Ascending aorta (tissue), 2 donors: Measurements from ENCODE around the gene ST6GAL2. TPM values are rescaled to one million over a fixed set of nuclear protein-coding genes. Genes with fewer than 3 reads are reported as not detected.

Experiments used
- DNase-seq, 2 donors: peaks; one replicate each; pipeline ENCODE4 v3.0.0-alpha.2; 2019; ENCODE audit warnings: low spot score in 2 of 2
- H3K27ac ChIP-seq, 2 donors: fragments of 200-600 bp; sonication (generic); one replicate each; pipeline ENCODE4 v1.5.1; 2016 to 2017; ENCODE audit warnings: mild to moderate bottlenecking in 1 of 2
- H3K27me3 ChIP-seq: fragments of 200-600 bp; sonication (generic); one replicate; pipeline ENCODE4 v1.5.1; 2017
- H3K36me3 ChIP-seq, 2 donors: fragments of 200-600 bp; sonication (generic); one replicate each; pipeline ENCODE4 v1.5.1; 2016
- H3K4me1 ChIP-seq, 2 donors: fragments of 200-600 bp; sonication (generic); one replicate each; pipeline ENCODE4 v1.5.1; 2016 to 2017; ENCODE audit warnings: mild to moderate bottlenecking in 1 of 2
- H3K4me3 ChIP-seq, 2 donors: fragments of 200-600 bp; sonication (generic); one replicate each; pipeline ENCODE4 v1.5.1; 2016 to 2017; ENCODE audit warnings: mild to moderate bottlenecking in 1 of 2
- H3K9me3 ChIP-seq, 2 donors: fragments of 200-600 bp; sonication (generic); one replicate each; pipeline ENCODE4 v1.5.1; 2016
- intact Hi-C: fragments of 100-400 bp; cut with DNase I; formaldehyde crosslinking; loops from one replicate; pipeline ENCODE4 v1.15.1; 2023
- total RNA-seq: library from RNA; depleted of rRNA; stranded (reverse); fragments of >200 nt; gene quantifications from one replicate; pipeline ENCODE4 v1.1.0, GENCODE V29; 2016
- TF ChIP-seq, protein P1 (sequence below), 3 experiments: fragments of 200-600 bp in 2 of 3; fragments of 450-650 bp in 1 of 3; sonication (generic) in 2 of 3; IDR thresholded peaks; one replicate each; pipeline ENCODE4 v1.5.1; 2016 to 2019; ENCODE audit warnings: antibody characterized with exemption in 3 of 3, mild to moderate bottlenecking in 1 of 3, moderate library complexity in 1 of 3

The ST6GAL2 gene
- total RNA-seq, 1 donor from 2014 or later: 55.5 TPM

DNA sequence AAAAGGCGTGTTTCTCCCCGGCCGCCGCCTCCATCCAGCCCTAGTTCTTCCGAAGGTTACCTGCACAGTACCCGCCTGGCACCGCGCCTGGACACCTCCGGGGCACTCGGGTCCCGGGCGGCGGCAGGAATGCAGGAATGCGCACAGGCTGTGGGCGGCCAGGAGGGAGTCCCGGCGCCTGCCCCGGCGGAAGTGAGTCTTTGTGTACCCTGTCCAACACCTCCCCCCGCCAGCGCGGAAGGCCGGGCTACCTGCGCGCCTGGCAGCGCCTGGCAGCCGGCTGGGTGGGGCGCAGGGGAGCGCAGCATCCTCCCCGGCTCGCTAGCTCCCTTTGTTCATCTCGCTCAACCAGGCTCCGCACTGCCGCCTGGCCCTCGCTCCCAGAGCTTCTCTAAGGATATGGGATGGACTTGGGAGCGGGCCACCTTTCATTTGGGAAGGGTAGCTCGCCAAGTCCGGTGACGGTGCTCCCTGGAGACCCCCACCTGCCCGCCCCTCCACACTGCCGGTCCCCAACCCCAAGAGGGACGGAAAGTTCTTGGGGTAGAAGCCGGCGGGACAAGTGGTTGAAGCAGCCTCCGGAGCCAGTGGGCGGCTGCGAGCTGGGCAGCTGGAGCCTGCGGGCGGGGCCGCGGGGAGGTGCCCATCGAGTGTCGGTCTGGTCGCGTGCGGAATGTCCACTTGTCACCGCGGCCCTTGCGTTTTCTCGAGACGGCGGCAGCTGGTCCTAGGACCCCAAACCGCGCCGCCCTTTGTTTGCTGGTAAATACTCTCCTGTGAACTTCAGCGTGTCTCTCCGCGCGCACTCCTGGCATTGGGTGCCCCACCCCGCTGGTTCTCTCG, 1.2 kb upstream of the ST6GAL2 start:
- intact Hi-C loops: loop anchor here (2.0 to 10.0 kb wide), 9 partner anchors 24 to 1048 kb away; no protein-coding TSS in a partner anchor
- TF ChIP-seq, protein P1, sequence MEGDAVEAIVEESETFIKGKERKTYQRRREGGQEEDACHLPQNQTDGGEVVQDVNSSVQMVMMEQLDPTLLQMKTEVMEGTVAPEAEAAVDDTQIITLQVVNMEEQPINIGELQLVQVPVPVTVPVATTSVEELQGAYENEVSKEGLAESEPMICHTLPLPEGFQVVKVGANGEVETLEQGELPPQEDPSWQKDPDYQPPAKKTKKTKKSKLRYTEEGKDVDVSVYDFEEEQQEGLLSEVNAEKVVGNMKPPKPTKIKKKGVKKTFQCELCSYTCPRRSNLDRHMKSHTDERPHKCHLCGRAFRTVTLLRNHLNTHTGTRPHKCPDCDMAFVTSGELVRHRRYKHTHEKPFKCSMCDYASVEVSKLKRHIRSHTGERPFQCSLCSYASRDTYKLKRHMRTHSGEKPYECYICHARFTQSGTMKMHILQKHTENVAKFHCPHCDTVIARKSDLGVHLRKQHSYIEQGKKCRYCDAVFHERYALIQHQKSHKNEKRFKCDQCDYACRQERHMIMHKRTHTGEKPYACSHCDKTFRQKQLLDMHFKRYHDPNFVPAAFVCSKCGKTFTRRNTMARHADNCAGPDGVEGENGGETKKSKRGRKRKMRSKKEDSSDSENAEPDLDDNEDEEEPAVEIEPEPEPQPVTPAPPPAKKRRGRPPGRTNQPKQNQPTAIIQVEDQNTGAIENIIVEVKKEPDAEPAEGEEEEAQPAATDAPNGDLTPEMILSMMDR (IDR thresholded peaks at IDR 0.05): no peak
- no peaks in the 10 kb centered on the region for H3K9me3 ChIP-seq
- H3K36me3 ChIP-seq: no peaks in the 10 kb centered on the region
- H3K4me1 ChIP-seq: peaks cover 0 to 3% of the 10 kb centered on the region in 2 donors
- H3K27me3 ChIP-seq: no peaks in the 10 kb centered on the region
- H3K4me3 ChIP-seq: peak overlapping the region; percentile 80 to 98
- peak in 1 of 2 donors; percentile 78 for DNase-seq
- peak overlapping the region; percentile 93 to 97 for H3K27ac ChIP-seq

DNA sequence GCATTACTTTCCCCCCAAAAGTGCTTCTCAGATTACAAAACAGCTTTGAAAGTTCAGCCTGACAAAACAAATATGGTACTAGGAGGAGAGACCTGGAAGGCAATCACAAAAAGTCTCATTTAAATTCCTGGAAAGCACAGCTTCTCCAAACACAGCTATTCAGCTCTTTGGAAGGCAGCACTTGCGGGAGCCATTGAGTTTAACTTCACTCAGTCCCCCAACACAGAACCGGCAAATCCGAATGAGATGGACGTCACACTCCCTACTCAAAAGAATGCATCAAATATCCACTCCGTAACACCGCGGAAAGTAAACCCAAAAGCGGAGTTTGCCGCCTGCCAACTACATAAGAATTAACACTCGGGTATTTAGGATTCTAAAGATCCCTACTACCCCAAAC, 638 bp downstream of the ST6GAL2 start:
- Histone ChIP-seq H3K4me3 (peak overlapping the region; percentile 80 to 98), H3K36me3 (no peaks in the 10 kb centered on the region), H3K9me3 (no peaks in the 10 kb centered on the region), H3K27ac (peak overlapping the region; percentile 93 to 97), H3K4me1 (peaks cover 0 to 7% of the 10 kb centered on the region in 2 donors), H3K27me3 (no peaks in the 10 kb centered on the region)
- TF ChIP-seq, protein P1 (IDR thresholded peaks at IDR 0.05): no peak
- DNase-seq: no peak
- intact Hi-C loops: loop anchor here (5.0 to 10.0 kb wide), 7 partner anchors 33 to 1049 kb away; no protein-coding TSS in a partner anchor

DNA sequence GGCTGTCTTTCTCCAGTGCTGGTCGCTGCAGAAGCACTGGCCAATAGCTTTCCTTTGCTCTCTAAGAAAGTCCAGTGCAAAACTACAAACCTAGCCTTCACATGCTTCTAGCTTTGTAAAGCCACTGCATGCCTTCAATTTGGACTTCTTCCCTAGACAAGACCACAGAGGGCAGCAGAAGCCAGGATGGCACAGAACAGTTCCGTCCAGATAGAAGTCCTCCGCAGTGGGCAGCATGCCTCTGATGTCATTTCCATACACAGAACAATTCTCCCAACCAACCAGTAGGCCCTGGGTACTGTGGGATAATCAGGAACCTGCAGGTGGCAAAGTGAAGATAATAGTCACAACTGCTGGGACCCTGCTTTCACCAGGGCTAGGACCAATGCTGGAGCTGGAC, 3.3 kb downstream of the ST6GAL2 start:
- H3K4me3 ChIP-seq: peak overlapping the region in 1 of 2 donors; percentile 98
- no peaks in the 10 kb centered on the region for H3K9me3 ChIP-seq
- DNase-seq: no peak
- H3K27me3 ChIP-seq: no peaks in the 10 kb centered on the region
- H3K36me3 ChIP-seq: no peaks in the 10 kb centered on the region
- intact Hi-C loops: loop anchor here (10.0 kb wide), 1 partner anchor 1052 kb away; no protein-coding TSS in a partner anchor
- peaks cover 0 to 14% of the 10 kb centered on the region in 2 donors for H3K4me1 ChIP-seq
- TF ChIP-seq, protein P1 (IDR thresholded peaks at IDR 0.05): peak in 1 of 3 experiments; percentile 8
- H3K27ac ChIP-seq: peak overlapping the region in 1 of 2 donors; percentile 21

DNA sequence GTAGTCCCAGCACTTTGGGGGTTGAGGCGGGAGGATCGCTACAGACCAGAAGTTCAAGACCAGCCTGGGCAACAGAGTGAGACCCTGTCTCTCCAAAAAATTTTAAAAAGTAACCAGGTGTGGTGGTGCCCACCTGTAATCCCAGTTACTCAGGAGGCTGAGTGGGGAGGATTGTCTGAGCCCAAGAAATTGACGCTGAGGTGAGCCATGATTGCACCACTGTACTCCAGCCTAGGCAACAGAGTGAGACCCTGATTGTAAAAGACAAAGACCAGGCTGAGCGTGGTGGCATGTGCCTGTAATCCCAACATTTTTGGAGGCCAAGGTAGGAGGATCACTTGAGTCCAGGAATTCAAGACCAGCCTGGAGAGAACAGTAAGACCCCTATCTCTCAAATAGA, 7.8 kb downstream of the ST6GAL2 start:
- TF ChIP-seq, protein P1 (IDR thresholded peaks at IDR 0.05): no peak
- DNase-seq: no peak
- H3K4me3 ChIP-seq: no peak overlapping the region
- peak overlapping the region in 1 of 2 donors; percentile 35 for H3K27ac ChIP-seq
- no peaks in the 10 kb centered on the region for H3K9me3 ChIP-seq
- H3K27me3 ChIP-seq: no peaks in the 10 kb centered on the region
- no peaks in the 10 kb centered on the region for H3K36me3 ChIP-seq
- H3K4me1 ChIP-seq: peaks cover 0 to 24% of the 10 kb centered on the region in 2 donors
- intact Hi-C loops: no loop called here

DNA sequence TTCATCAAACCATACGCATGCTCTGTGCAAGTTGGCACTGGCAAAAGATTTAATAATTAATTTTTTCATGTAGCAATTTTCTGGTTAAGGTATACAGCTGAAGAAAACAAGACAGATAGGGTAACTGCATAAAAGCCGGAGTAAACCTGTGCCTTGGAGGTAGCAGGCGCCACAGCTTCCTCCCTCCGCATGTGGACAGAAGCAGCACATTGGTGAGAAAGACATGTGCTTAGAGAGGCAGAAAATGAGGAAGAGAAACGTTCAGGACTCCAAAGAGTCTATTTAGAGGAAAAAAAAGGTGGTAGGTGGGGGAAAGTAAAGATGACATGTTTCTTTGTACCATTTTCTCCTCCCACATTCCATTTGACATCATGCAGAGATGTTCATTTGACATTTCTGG, 9.3 kb downstream of the ST6GAL2 start:
- Histone ChIP-seq H3K27me3 (no peaks in the 10 kb centered on the region), H3K9me3 (no peaks in the 10 kb centered on the region), H3K36me3 (no peaks in the 10 kb centered on the region), H3K4me3 (no peak overlapping the region), H3K27ac (peak overlapping the region in 1 of 2 donors; percentile 1), H3K4me1 (peaks cover 0 to 19% of the 10 kb centered on the region in 2 donors)
- intact Hi-C loops: no loop called here
- TF ChIP-seq, protein P1 (IDR thresholded peaks at IDR 0.05): no peak
- DNase-seq: no peak
